PFSK-1 (cell line): ENCODE measurements around the gene SPOUT1.

ENCODE experiments used
- POLR2AphosphoS5 ChIP-seq: IDR thresholded peaks from 2 replicates; pipeline ENCODE4 v1.6.1; 2012; ENCODE audit warnings: low read depth, mild to moderate bottlenecking, control low read depth, low read length, moderate library complexity
- SIN3A ChIP-seq: IDR thresholded peaks from 2 replicates; pipeline ENCODE4 v1.6.1; 2012; ENCODE audit warnings: mild to moderate bottlenecking, low read length, moderate library complexity, borderline replicate concordance; ENCODE audit not compliant: insufficient read depth

DNA sequence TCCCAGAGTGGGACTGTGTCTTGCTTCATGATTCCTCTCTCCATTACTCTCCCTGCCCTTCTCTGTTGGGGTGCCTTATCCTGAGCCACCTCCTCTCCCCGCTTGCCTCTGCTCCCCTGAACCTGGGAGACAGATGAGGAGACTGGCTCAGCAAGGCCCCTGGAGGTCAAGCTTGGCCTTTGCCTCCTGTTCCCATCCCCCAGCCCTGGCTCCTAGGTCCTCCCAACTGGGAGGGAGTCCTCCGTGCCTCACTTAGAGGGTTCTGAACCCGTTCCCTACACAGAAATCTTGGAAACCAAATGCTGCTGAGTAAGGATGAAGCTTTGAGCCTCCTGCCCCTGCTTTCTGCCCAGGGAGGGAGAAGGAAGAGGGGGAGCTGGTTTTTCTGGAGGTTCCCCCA is 21.1 kb downstream of the SPOUT1 start:
- TF ChIP-seq POLR2AphosphoS5 = no peak
- no peak for TF ChIP-seq SIN3A
